Urothelium cell line (cell line): ENCODE results near the gene XPNPEP2.

ENCODE experiments used
- DNase-seq: peaks from one replicate; pipeline ENCODE4 v3.0.0; 2011; ENCODE audit warnings: low spot score, mixed read lengths
- FAIRE-seq: peaks from 2 replicates; lab custom pipeline; 2011; peaks lifted over from hg19 to GRCh38; lab: Jason Lieb, UNC

The XPNPEP2 gene

DNA sequence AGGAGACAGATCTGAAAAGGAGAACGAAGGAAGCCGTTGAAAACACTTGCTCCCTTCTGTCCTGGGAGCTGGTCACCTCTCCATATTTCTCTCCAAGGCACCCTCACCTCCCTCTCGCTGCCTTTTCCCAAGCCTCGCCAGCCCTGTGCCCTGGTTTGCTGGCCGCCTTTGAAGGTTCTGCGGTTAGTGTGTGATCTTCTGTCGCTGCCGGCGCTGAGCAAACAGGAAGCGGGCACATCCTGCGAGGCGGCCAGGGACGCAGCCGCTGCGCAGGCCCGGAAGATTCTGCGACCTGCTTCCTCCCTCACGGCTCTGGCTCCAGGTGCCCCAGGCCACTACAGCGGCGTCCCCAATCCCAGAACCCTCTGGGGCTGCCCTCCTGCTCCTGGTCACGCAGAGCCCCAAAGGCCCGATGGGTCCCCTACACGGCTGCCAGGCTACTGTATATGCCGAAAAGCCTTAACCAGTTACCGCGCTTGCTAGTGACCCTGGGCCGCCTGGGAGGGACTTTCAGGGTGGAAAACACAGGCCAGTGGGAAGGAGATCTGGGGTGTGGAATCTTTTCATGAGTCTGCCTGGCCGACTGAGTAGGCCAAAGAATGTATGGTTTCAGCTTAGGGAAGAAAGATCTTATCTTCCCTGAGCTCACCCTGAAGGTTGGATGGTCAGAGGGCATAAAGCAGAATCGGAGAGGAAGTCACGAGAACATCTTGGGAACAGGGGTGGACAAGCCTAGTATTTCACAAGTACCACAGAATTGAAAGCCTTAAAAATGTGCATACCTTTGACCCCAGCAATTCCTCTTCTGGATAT lies 38.6 kb downstream of the XPNPEP2 start:
- DNase-seq: no peak
- no peak for FAIRE-seq

DNA sequence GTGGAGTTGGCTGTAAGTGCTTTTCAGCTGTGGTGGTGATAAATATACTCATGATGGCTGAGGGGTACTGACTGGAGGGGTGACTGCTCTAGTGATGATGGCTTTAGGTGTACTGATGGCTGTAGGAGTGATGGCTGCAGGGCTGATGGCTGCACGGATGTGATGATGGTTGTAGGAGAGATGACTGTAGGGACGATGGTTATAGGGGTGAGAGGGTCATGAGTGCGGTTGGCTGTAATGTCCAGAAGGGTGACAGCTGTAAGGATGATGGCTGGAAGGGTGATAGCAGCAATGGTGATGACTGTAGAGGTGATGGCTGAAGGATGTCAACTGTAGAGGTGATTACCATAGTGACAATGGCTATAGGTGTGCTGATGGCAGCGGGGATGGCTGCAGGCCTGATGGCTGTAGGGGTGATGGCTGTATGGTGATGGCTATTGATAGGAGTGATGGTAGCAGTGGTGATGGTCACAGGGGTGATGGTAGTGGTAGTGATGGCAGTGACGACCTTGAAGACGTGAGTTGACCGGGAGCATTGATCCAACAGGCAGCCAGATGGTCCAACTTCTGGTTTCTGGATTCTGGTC lies 40.4 kb downstream of the XPNPEP2 start:
- FAIRE-seq: no peak
- no peak for DNase-seq

DNA sequence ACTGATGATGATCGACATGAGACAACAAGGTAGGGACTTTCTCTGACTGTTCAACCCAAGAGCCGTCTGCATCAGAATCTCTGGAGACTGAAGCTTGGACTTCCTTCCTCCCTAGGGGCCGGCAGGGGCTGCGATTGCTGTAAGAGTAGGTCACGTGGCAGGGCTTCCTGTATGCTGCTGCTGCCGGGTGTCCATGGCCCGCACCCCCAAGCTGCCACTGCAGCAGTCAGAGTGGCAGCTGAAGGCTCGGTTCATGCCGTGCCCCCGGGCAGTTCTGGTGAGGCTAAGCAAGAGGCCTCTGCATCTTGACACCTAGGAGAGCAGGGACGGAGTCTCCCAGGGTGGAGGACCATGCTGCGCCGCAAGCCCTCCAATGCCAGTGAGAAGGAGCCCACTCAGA lies 41.0 kb downstream of the XPNPEP2 start, which contains the start of gene SASH3:
SASH3 (plus strand) TSS at position 203 of the 400 bp plus-strand sequence; CDS start at position 352, 149 bp downstream.
- DNase-seq: no peak
- FAIRE-seq: no peak

DNA sequence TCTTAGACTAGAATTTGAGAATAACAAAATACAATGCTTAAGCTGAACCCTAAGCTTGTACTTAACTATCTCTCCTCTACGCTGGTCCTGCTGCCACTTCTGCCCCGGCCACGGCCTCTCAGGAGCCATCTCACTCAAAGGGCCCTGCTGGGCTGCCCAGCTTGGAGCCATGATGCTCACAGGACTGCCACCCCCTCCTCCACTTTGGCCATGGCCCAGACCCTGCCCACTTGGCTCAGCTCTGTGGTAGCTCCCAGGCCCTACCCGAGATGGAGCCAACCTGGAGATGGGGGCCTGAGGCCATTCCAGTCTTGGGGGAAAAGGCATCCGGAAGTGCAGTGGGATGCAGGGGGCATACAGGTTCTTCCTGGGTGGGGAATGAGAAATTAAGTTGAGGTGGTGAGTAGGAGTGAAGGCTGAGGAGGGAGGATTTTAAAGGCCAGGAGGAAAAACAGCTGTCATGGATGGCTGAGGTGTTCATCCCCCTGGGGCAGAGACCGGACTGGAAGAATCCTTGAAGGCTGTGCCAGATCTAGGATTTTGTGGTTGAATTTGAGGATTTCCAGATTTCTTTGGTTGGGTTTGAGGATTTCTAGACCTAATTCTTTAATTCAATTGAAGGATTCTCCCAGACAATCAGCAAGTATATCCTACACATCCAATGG lies 41.8 kb downstream of the XPNPEP2 start:
- FAIRE-seq (no peak), DNase-seq (no peak)

DNA sequence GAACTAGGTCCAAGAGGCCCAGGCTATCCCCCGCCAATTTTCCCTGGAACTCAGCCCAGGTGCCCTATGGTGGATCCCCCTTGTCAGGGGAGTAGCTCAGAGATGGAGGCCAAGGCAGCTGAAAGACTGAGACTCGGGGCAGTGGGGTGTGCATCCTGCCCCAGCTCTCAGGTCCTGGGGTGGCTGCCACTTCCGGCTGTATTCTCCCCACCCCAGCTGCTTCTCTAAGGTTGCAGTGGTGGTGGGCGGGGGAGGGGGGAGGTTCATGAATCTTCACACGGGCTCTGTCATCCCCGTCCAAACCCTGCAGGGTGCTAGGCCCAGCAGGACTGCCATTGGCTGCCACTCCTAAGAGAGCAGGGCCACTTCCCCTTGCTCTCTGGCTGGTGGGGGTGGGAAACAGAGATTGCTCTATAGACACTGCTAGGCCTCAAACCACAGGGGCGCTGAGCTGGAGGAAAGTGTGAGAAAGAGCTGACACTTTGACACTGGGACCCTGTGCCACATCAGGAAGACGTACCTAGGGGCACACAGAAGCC lies 42.4 kb downstream of the XPNPEP2 start:
- no peak for DNase-seq
- FAIRE-seq: no peak

DNA sequence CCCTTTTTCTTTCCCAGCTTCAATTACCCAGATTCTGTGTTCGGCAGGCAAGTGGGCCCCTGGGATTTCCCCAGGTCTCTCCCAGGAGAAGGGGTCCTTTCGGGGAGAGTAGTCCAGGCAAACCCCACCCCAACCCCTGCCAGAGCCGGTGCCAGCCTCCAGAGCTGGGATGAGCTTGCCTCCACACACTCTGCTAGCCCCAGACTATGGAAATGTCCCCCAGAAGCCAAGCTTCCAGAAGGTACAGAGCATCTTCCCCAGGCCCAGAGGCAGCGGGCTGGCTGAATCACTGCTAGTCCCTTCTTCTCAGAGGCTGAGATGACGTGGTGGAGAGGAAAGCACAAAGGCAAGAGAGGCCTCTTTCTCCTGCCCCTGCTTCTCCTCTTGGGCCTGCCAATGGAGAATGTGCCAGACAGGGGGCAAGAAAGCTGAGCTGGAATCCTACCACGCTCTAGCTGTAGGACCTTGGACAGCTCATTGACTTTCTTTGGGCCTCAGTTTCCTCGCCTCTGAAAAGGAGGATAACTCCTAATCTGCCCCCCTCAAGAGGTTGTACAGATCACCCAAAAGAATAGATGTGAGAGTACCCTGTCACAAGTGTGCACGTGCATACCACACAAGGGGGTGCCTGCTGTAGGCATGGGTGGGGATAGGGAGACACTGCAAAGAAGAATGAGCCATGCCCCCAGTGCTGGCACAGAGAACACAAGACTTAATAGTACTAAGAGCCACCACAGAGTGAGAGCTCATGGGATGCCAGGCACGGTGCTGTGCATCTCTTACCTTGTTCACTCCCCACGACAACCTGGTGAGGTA lies 43.1 kb downstream of the XPNPEP2 start:
- no peak for DNase-seq
- no peak for FAIRE-seq

DNA sequence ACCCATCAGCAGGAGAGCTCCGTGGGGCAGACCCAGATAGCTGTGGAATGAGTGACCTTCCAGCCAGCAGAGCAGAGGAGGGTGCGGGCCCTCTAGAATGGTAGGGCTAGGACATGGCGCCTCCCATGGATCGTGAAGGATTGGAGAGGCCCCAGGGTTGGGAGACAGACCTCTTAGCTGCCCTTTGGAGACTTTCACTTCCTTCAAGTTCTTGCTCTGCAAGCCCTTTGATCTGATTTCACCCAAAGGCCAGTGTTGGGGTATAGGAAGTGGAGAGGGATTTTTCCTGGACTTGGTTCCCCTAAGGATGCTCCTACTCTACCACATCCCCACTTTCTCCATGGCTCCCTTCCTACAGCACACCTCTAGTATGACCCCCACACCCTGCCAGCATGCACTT lies 43.9 kb downstream of the XPNPEP2 start:
- DNase-seq: no peak

DNA sequence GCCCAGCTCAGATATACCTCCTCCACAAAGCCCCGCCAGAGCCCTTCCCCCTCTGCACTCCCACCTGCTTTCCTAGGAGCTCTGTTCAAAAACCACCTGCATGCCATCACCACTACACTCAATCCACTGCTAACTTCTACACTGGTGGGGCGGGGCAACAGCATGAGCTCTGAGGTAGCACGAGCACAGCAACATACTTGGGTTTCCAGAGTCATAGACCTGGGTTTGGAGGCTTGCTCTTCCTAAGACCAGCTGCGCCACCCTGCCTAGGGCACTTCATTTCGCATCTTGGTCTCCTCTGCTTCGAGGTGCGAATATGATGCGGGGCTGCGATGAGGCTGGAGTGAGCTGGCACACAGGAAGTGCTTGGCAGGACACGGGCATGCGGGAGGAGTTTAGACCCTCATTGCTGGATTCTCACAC lies 44.5 kb downstream of the XPNPEP2 start:
- FAIRE-seq (no peak), DNase-seq (no peak)

More for the DNA sequence above, 43.9 kb downstream of the XPNPEP2 start:
- no peak for FAIRE-seq

DNA sequence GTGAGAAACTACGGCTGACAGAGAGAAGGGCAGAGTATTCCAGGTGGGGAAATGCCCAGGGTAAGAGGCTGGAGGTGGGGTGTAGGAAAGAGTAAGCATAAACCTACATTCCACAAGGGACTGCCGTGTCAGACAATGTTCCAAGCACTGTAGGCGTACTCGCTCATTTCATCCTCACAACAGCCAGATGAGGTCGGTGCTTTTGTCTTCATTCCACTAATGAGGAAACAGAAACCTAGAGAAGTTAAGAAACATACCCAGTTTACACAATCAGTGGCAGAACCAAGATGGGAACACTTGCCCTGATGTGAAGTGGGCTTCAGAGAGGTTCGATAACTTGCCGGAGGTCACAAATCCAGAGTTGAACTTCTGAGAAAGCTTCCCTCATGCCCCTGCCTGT lies 45.6 kb downstream of the XPNPEP2 start:
- FAIRE-seq (no peak), DNase-seq (no peak)

DNA sequence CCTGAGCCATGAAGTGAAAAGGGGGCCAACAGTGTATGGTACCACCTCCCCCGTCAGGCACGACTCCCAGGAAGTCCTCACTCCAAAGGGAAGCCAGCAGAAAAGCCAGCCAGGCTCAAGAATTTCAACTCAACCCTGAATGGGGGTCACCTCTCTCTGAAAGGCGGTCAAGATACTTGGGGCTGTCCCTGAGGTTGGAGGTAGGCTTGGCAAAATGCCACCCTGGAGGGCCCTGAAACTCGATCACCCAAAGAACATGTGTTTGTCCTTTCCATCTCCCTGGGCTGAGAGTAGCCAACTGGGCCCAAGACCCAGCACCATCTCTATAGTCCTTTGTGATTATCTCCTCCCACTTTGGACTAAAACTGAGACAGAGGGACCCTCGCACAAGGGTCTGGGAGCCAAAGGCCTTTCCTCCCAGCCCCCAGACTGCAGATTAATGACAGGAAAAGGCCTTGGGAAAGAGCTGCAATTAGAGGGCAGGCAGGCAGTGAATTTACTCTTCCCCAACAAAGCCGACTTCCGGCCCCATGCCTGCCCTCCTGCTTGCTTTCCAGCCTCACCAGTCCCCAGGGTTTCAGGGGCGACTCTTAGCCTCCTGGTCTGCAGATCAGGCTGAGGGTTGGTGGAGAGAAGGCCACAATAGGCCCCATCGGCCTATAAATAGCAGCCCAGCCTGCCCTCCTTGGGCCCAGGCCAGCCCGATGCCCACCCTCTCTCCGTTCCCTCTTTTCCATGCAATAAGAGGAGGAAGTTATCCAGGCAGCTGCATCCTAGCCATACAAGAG lies 46.6 kb downstream of the XPNPEP2 start:
- DNase-seq (no peak), FAIRE-seq (no peak)

DNA sequence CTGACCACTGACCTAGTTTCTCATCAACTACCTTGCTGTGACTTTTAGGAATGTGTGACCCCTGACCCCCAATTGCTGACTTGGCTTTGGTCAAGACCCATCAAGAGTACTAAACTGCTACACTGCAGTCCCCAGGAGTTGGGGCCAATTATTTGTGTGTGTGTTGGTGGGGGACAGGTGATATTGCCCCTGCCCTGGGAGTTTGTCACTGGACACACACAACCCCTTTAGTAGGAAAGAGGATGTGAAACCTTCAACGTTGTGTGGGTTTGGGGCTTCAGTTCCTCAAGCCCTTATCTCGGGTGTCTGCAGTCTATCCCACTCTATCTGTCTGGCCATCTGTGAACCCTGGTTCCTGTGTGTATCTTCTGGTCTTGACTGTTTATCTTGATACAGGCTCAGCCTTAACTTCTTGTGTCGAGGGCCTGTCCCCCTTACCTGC lies 47.5 kb downstream of the XPNPEP2 start:
- no peak for FAIRE-seq

DNA sequence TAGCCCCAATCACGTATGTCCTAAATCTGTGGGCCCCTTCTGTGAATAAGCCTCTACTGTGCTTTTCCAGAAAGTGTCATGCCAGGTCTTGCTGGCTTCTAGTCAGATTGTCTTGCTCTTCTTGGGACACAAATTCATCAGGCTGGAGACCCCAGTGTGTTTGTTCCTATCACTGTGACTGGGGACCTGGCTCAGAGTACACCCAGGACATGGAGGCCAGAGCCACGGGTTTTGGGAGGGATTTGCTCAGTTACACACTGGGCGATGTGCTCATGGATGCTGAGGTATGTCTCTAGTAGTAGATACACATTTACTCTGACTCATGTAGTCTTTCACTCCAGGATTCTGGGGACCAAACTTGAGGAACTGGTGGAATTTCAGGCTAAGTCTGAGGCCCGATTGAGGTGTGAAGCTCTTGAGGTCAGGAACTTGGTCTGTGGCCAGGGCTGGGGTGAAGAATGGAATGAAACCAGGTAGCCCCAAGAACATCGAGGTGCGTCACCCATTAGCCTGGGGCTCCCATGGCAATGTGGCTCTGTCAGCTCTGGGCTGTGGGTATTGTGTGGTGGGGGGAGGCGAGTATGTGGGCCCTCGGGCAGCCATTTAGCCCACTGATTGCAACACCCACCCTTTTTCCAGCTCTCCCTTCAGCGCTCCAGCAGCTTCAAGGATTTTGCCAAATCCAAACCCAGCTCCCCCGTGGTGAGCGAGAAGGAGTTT lies 48.7 kb downstream of the XPNPEP2 start:
- no peak for FAIRE-seq
- no peak for DNase-seq

More for the DNA sequence above, 47.5 kb downstream of the XPNPEP2 start:
- no peak for DNase-seq

DNA sequence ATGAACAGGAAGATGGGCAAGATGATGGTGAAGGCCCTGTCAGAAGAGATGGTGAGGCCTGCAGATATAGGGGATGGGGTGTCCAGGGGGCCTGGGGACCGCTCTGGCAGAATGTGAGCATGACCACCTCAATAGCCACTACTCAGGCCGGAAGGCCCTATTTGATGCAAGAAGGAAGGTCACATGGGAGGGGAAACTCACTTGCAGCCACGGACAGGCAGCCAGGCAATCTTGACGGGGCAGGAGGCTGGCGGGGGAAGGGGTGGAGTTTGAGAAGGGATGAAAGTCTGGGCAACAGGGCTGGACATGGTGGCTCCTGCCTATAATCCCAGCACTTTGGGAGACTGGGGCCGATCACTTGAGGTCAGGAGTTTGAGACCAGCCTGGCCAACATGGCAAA lies 49.7 kb downstream of the XPNPEP2 start:
- DNase-seq (no peak), FAIRE-seq (no peak)

DNA sequence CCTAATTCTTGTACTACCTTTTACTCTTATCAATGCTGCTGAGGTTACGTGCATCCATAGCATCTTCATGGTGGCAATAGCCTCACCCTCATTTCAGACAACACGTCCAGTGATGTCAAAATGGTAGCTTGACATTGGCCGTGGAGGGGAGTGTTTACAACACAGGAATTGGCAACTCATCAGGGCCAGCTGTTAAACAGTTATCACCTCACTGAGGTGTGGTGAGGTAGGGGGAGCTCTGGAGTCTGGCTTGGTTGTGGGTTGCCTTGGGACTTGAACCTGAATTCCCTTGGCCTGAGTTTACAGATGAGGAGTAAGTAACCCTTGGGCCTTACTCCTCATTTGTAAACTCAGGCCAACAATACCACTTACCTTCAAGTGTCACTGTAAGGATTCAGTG lies 51.4 kb downstream of the XPNPEP2 start:
- no peak for FAIRE-seq
- DNase-seq: no peak

DNA sequence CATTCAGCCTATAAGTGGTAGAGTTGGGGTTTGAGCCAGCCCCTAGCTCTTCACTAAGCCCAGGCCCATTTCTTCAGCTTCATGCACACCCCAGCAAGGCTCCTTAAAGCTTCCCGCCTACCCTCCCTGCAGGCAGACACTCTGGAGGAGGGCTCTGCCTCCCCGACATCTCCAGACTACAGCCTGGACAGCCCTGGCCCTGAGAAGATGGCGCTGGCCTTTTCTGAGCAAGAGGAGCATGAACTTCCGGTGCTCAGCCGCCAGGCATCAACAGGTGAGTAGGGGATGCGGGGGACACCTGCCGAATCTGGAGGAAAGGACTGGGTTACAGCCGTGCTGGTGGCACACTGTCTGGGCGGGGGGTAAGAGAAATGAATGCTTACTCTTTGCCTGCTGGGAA lies 52.0 kb downstream of the XPNPEP2 start:
- FAIRE-seq: no peak
- no peak for DNase-seq

DNA sequence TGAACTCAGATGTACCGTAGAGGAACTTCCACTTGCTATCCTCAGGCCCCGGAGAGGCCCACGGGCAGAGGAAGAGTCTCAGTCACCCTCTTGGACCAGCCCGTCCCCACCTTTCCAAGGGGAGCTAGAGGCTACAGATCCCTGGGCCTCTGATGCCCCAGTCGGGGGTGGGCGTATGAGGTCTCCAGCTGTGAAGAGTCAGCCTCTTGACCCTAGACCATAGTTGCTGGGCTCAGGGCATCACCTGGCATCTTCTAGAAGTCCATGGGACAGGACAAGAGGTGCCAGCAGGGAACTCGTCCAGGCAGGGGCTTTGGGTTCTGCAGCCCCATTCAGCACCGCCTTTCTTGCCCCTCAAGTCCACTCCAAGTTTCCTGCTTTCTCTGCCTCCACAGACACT lies 52.6 kb downstream of the XPNPEP2 start:
- DNase-seq (no peak), FAIRE-seq (no peak)

DNA sequence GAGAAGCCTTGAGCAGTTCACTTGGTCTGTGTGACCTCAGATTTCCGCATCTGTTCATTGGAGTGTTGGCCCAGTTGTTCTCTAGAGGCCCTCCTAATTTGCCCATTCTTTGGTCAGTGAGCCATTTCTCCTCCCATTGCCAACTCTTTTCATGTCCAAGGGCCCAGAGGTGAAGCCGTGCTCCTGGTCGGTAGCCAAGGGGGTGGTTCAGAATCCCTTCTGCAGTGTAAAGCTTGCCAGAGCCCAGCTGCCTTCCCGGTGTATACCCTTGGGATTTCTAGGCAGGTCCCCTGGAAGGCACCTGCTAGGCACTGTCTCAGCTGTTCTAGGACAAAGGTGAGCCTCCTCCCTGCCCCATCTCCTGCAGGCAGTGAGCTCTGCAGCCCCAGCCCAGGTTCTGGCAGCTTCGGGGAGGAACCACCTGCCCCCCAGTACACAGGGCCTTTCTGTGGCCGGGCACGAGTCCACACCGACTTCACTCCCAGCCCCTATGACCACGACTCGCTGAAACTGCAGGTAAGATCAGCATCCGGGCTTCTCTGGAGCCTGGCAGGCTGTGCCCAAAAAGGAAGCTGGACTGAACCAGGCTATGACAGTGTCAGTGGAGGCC lies 53.3 kb downstream of the XPNPEP2 start:
- DNase-seq: no peak
- FAIRE-seq: no peak

DNA sequence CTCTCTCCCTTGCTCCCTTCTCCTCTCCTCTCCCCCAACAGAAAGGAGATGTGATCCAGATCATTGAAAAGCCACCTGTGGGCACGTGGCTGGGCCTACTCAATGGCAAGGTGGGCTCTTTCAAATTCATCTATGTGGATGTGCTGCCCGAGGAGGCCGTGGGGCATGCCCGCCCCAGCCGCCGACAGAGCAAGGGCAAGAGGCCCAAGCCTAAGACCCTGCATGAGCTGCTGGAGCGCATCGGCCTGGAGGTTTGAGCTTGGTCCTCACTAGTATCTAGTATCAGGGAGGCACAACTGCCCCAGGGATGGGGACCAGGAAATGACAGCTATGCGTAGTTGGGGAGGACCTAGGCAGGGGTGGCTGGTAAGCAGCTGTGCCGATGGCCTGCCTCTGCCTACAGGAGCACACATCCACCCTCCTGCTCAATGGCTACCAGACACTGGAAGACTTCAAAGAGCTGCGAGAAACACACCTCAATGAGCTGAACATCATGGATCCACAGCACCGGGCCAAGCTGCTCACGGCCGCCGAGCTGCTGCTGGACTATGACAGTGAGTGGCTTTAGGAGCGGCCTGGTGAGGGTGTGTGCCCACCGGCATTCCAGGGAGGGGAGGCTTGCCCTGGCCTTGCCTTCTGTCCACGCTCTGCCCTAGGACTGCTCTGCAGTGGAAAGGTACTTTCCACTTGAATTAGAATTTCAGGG lies 54.0 kb downstream of the XPNPEP2 start:
- FAIRE-seq (no peak), DNase-seq (no peak)
